Keratinocyte (primary cell): Measurements from ENCODE around the gene ANGEL1.

ENCODE experiments used
- EZH2 ChIP-seq: IDR thresholded peaks from one replicate; pipeline ENCODE4 v1.6.1; 2012; ENCODE audit warnings: inconsistent platforms, mild to moderate bottlenecking, low read length, moderate library complexity
- TF ChIP-seq, protein P1 (sequence below), 3 experiments: IDR thresholded peaks in 1 of 3; conservative IDR thresholded peaks in 1 of 3; optimal IDR thresholded peaks in 1 of 3; 2 replicates in 2 of 3; 3 replicates in 1 of 3; pipeline versions ENCODE3 to v1.5.1; 2011; ENCODE audit warnings: low read length in 3 of 3, mild to moderate bottlenecking in 3 of 3, moderate library complexity in 2 of 3, control low read depth in 1 of 3, inconsistent platforms in 1 of 3; ENCODE audit not compliant: insufficient read depth in 2 of 3; ENCODE audit errors: extremely low read depth in 1 of 3

DNA sequence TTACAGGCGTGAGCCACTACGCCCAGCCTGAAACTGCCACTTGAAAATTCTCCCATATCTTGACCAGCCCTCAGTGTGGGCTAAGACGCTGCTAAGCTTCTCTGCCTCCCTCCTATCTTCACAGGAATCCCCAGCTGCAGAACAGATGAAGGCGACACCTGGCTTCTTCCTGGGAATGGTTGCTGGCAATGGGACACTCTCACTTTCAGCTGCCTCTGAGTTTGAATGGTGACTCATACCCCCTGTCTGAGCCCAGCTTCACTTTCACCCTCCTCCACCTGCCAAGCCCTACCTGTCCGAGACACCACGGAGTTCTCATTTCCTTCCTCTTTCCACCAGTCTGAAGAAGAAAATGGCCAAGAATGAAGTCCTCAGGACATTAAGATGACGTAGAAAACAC is 69.7 kb downstream of the ANGEL1 start:
- TF ChIP-seq EZH2: no peak
- TF ChIP-seq, protein P1, sequence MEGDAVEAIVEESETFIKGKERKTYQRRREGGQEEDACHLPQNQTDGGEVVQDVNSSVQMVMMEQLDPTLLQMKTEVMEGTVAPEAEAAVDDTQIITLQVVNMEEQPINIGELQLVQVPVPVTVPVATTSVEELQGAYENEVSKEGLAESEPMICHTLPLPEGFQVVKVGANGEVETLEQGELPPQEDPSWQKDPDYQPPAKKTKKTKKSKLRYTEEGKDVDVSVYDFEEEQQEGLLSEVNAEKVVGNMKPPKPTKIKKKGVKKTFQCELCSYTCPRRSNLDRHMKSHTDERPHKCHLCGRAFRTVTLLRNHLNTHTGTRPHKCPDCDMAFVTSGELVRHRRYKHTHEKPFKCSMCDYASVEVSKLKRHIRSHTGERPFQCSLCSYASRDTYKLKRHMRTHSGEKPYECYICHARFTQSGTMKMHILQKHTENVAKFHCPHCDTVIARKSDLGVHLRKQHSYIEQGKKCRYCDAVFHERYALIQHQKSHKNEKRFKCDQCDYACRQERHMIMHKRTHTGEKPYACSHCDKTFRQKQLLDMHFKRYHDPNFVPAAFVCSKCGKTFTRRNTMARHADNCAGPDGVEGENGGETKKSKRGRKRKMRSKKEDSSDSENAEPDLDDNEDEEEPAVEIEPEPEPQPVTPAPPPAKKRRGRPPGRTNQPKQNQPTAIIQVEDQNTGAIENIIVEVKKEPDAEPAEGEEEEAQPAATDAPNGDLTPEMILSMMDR (optimal IDR thresholded peaks at IDR 0.05 in 1 of 3, IDR thresholded peaks at IDR 0.05 in 1 of 3, conservative IDR thresholded peaks at IDR 0.05 in 1 of 3; ENCODE audit: extremely low read depth in 1 of 3, insufficient read depth in 2 of 3, low read length in 3 of 3): no peak
